Stimulated activated CD4-positive, alpha-beta T cell treated with anti-CD3 and anti-CD28 coated beads, Interleukin-1b, Interleukin-23, amount 100 ng/mL, for 1 hour (primary cell): ENCODE measurements around the gene TRAPPC10.

ENCODE experiments used
- DNase-seq, 2 donors: peaks; one replicate each; pipeline ENCODE4 v3.0.0-alpha.2; 2020; ENCODE audit warnings: low read depth in 2 of 2

Gene TRAPPC10, protein sequence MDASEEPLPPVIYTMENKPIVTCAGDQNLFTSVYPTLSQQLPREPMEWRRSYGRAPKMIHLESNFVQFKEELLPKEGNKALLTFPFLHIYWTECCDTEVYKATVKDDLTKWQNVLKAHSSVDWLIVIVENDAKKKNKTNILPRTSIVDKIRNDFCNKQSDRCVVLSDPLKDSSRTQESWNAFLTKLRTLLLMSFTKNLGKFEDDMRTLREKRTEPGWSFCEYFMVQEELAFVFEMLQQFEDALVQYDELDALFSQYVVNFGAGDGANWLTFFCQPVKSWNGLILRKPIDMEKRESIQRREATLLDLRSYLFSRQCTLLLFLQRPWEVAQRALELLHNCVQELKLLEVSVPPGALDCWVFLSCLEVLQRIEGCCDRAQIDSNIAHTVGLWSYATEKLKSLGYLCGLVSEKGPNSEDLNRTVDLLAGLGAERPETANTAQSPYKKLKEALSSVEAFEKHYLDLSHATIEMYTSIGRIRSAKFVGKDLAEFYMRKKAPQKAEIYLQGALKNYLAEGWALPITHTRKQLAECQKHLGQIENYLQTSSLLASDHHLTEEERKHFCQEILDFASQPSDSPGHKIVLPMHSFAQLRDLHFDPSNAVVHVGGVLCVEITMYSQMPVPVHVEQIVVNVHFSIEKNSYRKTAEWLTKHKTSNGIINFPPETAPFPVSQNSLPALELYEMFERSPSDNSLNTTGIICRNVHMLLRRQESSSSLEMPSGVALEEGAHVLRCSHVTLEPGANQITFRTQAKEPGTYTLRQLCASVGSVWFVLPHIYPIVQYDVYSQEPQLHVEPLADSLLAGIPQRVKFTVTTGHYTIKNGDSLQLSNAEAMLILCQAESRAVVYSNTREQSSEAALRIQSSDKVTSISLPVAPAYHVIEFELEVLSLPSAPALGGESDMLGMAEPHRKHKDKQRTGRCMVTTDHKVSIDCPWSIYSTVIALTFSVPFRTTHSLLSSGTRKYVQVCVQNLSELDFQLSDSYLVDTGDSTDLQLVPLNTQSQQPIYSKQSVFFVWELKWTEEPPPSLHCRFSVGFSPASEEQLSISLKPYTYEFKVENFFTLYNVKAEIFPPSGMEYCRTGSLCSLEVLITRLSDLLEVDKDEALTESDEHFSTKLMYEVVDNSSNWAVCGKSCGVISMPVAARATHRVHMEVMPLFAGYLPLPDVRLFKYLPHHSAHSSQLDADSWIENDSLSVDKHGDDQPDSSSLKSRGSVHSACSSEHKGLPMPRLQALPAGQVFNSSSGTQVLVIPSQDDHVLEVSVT

DNA sequence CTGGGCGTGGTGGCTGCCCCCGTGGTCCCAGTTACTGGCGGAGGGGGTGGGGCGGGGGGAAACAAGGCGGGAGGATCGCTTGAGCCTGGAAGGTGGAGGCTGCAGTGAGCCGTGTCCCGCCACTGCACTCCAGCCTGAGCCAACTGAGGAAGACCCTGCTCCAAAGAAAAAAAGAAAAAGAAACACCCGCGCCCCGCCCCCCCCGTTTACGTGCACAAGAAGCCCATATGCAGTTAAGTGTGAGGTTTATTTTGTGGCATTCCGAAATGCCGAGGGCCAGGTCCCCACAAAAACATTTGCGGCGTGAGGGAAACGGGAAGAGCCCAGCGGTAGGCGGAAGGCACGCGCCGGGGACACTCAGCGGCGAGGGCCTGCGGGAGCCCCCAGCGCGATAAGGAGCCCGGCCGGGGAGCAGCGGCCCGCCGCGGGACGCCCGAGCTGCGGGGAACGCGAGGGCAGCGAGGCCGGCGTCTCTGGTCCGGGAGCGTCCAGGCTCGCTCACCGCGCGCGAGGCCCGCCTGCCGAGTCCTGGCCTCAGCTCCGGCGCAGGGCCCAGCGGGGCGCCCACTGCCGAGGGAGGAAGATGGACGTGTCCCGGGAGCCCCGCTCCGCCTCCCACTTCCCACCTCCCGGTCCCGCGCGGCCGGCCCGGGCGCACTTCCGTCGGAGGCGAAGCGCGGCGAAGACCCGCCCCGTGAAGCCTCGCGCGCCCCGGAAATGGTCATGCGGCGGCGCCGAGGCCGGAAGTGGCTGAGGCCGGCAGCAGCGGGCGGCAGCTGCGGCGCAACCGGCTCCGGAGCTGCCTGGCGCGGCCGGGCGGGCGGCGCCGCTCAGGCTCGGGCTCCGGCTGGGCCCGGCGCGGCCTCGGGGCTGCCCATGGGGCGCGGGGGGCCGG is at the start of gene TRAPPC10:
Gene TRAPPC10, plus strand, starts transcription at position 731 of the 895 bp plus-strand sequence. CDS start 185 bp downstream, outside the sequence.
- peak; percentile 36 to 59 for DNase-seq

DNA sequence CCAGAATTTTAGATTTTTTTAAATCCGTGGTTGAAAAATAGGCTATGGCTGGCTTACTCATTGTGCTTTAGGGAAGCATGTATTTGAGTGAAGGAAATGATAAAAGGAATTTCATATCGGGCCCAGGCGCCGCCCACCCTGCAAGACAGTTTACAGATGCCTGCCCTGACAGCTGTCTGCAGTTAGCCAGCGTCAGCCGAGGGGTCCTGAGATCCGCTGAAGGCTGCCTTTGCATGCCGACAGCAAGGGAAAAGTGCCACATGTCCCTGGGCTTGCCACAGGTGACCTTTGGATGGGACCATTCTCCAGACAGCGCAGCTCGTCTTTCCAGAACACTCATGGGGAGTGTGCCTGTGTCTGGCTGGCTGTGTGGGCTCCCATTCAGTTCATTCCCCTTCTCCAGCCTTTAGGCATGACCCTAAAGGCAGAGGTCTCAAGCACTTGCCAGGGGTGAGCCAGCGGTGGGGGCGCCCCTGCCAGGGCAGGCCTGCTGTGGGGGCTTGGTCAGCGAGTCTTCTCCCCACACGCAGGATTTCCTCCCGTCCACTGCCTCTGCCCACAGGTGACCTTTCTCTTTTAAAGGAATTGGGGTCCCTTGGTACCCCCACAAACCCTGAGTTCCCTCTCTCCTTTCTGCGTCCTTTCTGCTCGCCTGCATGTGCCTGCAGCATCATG is 46.1 kb upstream of the TRAPPC10 start:
- DNase-seq: no peak

DNA sequence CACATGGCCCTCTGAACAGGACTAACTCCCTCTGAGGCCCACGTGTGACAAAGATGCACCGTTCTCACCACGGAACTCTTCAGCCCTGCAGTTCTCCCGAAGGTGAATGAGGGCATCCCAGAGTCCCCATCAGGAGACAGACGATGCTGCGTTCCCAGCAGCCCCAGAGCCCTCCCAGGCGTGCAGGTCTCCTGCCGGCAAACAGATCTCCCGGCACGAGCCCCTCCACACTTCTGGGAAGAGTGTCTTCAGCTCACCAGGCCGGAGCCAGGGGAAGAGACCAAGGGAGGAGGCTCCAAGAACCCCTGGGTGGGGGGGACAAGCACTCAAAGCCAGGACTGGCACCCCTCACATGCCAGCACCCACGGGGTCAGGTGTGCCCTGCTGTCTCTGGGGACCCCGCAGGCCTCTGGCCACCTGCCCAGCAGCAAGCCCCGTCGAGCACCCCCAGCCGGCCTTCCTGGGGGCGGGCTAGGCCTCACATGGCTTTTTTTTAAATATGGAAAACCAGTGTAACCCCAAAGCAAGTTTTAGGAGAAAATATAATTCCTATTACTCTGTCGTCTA is 45.1 kb upstream of the TRAPPC10 start:
- DNase-seq: no peak

DNA sequence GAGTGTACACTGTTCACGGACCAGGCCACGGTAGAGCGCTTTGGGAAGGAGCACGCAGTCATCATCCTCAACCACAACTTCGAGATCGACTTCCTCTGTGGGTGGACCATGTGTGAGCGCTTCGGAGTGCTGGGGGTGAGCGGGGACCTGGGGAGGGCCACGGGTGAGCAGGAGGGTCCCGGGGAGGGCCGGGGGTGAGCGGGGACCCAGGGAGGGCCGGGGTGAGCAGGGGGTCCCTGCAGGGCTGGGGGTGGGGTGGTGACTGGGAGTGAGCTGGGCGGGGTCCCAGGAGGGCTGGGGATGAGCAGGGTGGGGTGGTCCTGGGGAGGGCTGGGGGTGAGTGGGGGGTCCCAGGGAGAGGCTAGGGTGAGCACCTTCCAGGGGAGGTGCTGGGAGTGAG is 44.1 kb upstream of the TRAPPC10 start:
- no peak for DNase-seq

DNA sequence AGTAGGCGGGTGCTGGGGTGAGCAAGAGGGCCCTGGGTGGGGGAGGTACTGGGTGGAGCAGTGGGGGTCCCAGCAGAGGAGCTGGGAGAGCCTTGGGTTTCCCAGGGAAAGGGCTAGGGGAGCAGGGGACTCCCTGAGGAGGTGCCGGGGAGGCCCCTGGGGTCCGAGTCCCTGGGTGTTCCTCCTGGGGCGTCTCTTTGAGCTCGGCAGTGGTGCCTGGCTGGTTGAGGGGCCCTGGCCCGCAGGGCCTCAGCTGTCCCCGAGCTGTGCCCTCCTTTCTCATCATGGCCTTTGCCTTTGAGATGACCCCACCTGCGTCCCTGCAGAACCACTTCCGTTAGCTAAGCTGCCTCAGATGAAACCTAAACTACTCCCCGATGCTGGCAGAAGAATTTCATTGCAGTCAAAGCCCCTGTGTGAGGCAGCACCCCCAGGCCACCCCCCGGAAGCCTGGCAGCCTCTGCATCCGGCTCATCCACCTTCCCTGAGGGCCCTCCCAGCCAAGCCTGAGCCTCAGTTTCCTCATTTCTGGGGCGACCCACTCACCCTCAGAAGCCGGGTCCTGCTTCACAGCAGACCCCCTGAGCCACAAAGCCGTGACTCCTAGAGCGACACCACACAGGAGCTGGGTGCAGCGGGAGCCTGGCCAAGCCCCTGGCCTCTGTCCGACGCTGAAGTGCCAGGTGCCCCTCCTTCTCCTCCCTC is 43.5 kb upstream of the TRAPPC10 start:
- no peak for DNase-seq

DNA sequence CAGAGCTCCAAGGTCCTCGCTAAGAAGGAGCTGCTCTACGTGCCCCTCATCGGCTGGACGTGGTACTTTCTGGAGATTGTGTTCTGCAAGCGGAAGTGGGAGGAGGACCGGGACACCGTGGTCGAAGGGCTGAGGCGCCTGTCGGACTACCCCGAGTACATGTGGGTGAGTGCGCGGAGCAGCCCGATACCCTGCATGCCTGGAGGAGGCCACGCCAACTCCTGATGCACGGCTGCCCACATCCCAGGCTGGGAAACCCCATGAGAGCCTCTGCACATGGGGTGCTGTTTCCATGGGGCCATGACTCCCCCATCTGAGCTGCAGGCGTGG is 43.0 kb upstream of the TRAPPC10 start:
- DNase-seq: no peak

DNA sequence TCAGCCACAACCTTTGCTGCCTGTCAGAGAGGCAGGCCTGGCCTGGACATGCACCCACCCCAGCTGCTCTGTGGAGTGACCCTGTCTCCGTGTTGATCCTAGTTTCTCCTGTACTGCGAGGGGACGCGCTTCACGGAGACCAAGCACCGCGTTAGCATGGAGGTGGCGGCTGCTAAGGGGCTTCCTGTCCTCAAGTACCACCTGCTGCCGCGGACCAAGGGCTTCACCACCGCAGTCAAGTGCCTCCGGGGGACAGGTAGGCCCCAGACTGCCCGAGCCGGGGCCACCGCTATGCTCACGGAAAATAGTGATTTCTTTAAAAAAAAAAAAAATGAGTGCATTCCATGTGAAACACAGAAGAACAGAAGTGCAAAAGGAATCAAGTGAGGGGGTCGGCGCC is 41.6 kb upstream of the TRAPPC10 start:
- DNase-seq: no peak

DNA sequence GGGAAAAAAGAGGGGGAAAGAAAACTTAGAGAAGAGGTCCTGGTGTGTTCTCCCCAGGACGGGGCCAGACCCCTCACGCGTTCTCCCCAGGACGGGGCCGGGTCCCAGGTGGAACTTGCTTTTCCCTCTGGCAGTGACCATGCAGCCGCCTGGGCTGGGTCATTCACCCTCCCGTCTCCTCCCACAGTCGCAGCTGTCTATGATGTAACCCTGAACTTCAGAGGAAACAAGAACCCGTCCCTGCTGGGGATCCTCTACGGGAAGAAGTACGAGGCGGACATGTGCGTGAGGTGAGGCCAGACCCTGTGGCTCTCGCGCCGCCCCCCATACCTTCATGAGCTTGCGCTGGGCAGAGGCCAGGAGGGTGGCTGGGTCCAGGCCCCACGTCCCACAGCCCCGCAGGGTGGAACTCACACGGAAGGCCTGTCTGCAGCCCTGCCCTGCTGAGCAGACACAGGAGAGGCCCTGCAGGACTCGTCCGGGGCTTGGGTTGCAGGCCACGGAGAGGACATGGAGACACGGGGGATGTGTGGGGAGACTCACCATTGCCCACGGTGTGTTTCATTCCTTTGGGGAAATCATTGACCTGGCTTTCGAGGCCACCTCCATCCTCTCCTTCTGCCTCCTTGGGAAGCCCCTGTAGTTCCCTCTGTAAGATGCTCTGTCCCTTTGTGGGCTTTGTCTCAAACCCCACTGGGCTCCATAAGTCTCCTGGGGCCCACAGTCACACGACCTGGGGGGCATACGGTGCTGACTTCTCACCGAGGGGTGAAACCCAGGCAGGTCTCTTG is 40.7 kb upstream of the TRAPPC10 start:
- DNase-seq: no peak

DNA sequence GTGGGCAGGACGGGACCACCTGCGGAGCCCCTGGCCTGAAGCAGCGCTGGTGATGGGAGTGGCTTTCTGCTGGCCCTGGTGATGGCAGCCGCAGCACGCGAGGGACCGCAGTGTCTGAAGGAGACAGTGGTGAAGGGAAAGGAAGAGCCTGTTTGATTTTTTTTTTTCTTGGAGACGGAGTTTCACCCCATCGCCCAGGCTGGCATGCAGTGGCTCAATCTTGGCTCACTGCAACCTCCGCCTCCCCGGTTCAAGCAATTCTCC is 40.2 kb upstream of the TRAPPC10 start:
- no peak for DNase-seq

DNA sequence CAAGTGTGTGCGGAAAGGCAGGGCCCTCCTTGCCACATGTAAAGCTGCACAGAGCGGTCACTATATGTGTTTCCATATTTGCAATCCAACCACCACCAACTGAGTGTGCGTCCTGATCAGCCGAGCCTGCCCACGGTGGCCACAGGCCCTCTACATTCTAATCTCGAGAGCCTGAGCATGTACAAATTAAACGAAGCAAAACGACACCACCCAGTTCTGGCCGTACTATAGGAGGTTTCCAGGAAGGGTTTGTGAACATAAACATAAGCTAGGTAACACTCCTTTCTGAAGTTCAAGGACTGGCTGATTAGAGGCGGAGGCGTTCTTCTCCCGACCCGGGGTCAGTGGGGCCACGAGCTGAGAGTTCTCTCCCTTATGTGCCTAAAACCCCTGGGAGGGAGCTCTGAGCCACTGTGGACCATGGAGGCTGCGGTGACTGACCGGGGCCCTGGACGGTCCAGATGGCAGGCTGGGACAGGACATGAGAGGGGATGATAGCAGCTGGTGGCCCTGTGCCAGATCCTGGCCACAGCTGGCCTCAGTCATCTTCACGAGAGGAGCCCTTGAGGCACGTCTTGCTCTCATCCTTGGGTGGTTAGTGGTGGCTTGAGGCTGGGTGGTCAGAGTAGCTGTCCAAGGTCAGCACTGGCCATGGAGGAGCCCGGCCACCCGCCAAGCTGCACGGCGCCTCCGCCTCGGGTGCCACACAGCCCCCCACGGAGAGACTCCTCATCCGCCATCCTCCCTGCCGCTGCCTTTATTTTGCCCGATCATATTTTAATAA is 39.1 kb upstream of the TRAPPC10 start:
- no peak for DNase-seq

DNA sequence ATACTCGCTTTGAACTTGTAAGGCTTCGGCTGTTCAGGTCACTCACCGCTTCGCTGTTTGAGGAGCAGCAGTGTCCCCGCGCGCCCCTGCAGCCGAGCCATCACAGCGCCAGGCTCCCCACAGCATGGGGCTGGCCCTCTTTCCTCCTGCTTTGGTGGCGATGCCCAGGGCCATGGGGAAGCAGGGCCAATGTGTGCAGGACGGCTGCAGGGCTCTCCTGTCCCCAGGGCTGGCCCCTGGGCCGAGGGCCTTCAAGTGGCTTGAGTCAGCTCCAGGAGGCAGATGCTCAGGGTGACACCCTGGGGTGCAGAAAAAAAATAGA is 38.5 kb upstream of the TRAPPC10 start:
- no peak for DNase-seq

DNA sequence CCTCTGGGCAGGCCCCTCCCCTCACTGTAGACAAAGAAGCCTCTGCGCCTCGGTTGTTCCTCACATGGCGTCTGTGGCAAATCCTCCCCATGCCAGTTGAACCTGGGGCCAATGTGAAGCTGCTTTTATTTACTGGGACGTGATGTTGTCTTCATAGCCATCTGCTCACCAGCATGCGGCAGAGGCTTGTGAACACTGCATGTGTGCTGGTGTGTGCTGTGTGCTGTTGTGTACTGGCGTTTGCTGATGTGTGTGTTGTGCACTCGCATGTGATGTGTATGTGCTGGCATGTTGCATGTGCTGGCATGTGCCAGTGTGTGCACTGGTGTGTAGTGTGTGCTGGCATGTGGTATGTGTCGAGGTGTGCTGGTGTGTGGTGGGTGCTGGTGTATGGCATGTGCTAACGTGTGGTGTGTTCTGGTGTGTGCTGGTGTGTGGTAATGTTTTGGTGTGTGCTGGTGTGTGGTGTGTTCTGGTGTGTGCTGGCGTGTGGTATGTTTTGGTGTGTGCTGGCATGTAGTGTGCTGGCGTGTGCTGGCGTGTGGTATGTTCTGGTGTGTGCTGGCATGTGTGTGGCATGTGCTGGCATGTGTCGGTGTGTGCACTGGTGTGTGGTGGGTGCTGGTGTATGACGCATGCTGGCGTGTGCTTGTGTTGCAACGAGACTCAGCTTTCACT is 37.2 kb upstream of the TRAPPC10 start:
- no peak for DNase-seq

DNA sequence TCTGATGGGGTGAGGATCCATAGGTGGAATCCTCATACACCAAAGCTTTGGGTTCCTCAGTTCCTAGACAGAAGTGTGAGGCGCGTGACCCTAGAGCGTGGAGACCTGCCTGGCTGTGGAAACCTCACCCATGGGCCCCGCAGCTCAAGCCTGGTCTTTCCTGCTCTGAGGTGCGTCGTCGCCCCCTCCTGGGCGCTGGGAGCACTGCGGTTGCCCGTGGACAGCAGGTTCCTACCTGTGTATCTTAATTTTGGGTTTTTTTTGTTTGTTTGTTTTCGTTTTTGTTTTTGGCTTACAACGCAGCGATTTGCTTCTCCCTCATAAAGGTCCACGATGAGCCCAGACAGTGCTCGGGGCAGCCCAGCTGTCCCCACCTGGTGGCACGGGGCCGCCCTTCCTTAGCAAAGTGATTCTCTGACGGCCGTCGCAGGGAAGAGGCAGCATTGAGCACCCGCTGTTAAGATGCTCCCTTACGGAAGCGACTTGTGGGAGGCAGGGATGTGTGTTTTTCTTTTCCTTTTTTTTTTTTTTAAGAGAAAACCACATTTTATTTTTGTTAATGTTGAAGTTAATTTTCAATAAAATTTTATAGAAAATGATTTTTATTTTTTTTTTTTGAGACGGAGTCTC is 36.5 kb upstream of the TRAPPC10 start:
- peak; percentile 51 to 66 for DNase-seq

DNA sequence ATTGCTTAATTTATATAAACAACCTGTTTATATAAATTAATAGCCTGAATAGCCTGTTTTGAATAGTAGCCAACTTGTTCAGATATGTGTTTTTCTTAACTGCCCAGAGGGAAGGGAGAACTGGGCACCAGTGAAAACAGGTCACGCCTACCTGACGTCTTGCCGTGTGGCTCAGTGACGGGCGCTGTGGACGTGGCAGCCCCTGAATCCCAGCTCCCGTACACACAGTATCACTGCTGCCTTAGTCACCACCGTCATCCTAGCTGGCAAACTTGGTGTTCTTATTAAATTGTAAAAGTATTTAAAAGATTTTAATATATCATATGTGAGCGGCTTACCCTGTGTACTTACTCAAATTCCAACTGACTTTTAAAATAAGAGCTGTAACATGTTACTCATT is 35.4 kb upstream of the TRAPPC10 start:
- no peak for DNase-seq

DNA sequence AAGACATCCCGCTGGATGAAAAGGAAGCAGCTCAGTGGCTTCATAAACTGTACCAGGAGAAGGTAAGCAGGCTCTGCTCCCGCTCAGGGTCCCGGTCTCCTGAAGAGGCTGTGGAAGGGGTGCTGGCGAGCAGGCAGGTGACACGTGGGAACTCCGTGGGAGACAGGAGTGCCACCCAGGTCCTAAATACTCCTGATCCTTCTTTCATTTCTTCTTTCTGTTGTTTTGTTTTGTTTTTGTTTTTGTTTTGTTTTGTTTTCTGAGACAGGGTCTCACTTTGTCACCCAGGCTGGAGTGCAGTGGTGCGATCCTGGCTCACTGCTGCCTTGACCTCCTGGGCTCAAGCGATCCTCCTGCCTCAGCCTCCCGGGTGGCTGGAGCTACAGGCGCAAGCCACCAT is 34.0 kb upstream of the TRAPPC10 start:
- no peak for DNase-seq

DNA sequence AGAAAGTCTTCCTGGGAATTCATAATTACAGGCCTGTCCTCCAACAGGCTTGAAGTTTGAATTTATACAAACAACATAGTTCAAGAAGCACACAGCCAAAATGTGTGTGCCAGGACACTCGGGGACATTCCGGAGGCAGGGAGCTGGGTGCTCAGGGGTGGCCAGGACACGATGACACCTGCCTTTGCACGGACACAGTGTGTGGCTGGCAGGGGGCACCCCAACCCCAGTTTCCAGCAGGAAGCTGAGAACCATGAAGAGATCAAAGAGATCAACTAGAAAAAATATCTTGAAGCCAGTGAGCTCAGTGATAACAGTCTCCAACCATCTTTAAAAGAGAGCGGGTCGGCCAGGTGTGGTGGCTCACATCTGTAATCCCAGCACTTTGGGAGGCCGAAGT is 32.5 kb upstream of the TRAPPC10 start:
- DNase-seq: no peak

DNA sequence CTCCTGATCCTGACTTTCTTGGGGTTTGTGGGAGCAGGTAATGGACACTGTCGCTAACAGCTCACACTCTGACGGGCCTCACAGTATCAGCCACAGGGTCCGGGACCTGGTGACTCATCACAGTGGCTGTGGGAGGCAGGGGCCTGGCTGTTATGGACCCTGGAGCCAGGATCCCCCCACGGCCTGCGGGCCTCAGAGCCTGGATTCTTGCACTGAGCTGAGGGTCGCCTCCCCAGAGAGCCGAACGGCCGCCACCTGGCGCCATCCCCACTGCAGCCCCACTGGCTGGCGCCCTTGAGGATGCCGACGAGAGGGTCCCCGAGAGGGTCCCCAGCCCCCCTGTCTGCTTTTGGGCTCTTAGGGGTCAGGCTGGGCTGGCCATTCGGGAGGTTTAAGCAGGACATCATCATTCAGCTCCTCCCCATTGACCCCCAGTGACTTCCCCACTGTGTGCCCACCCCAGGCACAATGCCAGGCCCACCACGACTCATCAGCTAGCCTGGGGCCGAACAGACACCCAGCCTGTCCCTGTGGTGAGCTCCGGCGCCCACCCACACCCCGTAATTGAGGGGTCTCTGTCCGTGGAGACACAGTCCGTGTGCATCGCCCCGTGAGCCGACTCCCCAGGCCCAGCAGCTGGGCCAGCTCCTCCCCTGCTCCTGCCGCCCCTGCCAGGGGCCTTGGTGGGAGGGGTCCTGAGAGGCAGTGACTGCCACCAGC is 30.8 kb upstream of the TRAPPC10 start:
- DNase-seq: no peak
